ENCODE measurements around the gene C8G. TPM values are rescaled to one million over a fixed set of nuclear protein-coding genes. Genes with fewer than 3 reads are reported as not detected.

C8G gene
- total RNA-seq, 1 experiment from 2014 or later: 2.1 TPM

GRCh38 chr9:136907011-136907914, 37.8 kb upstream of the C8G start:
- Histone ChIP-seq H3K4me2 (ENCODE audit: low read length) (no peak overlapping the region), H3K9me3 (ENCODE audit: control insufficient read depth in 1 of 2, insufficient read depth in 1 of 2, low read depth in 1 of 2, low read length in 2 of 2) (no peaks in the 10 kb centered on the region), H3K27ac (ENCODE audit: low read depth, low read length) (no peak overlapping the region), H3K79me2 (ENCODE audit: insufficient read depth, low read length) (peaks cover 21% of the 10 kb centered on the region; the same call in 1 of the 2 replicates), H3K9me2 (ENCODE audit: insufficient read depth) (no peaks in the 10 kb centered on the region), H3K4me1 (ENCODE audit: control insufficient read depth in 1 of 2, insufficient read depth in 2 of 2, low read length in 2 of 2) (peaks cover 0 to 1% of the 10 kb centered on the region in 2 experiments; a peak in 2 of 4 replicates), H3K36me3 (ENCODE audit: control insufficient read depth in 1 of 2, insufficient read depth in 2 of 2, low read length in 2 of 2) (peaks cover 7 to 24% of the 10 kb centered on the region in 2 experiments; a peak in 3 of 4 replicates), H3K27me3 (ENCODE audit: insufficient read depth, low read length) (no peaks in the 10 kb centered on the region), H4K20me1 (ENCODE audit: insufficient read depth) (no peaks in the 10 kb centered on the region), H3K4me3 (replicated peaks in 1 of 2; ENCODE audit: low read depth in 1 of 2, low read length in 2 of 2) (no peak overlapping the region), H2AFZ (ENCODE audit: low read depth, low read length, poor library complexity, severe bottlenecking) (no peak overlapping the region), H3K9ac (ENCODE audit: low read length) (no peak overlapping the region)
- no peak for ATAC-seq
- no peak for DNase-seq (ENCODE audit: low read depth, low spot score)
- intact Hi-C loops (cut with micrococcal nuclease): no loop called here
- RAD21 ChIA-PET (ENCODE audit: low non-redundant PET in 1 of 2, low total read pairs in 2 of 2, uncharacterized antibody in 2 of 2, unreplicated experiment in 2 of 2): no interaction called here
- TF ChIP-seq CTCF (IDR thresholded peaks at IDR 0.05 in 2 of 3, conservative IDR thresholded peaks at IDR 0.05 in 1 of 3; ENCODE audit: borderline replicate concordance in 1 of 3, insufficient read depth in 1 of 3, low read depth in 2 of 3, low read length in 2 of 3) (no peak), ZFX (IDR thresholded peaks at IDR 0.05) (no peak), SIN3A (IDR thresholded peaks at IDR 0.05; ENCODE audit: low read depth) (no peak), EZH2 (IDR thresholded peaks at IDR 0.05) (no peak), EZH2phosphoT487 (IDR thresholded peaks at IDR 0.05; ENCODE audit: borderline replicate concordance) (no peak), ELF1 (IDR thresholded peaks at IDR 0.05; ENCODE audit: borderline replicate concordance, low read depth) (no peak), YY1 (IDR thresholded peaks at IDR 0.05; ENCODE audit: extremely low read depth, insufficient replicate concordance, low read depth, low read length) (no peak), SRF (IDR thresholded peaks at IDR 0.05; ENCODE audit: low read depth) (no peak), REST (IDR thresholded peaks at IDR 0.05; ENCODE audit: low read depth) (no peak), POLR2A (IDR thresholded peaks at IDR 0.05; ENCODE audit: borderline replicate concordance, extremely low read depth, insufficient read depth, insufficient read length) (no peak)
- TF ChIP-seq, protein P1, sequence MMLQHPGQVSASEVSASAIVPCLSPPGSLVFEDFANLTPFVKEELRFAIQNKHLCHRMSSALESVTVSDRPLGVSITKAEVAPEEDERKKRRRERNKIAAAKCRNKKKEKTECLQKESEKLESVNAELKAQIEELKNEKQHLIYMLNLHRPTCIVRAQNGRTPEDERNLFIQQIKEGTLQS (IDR thresholded peaks at IDR 0.05): no peak
- BruUV-seq (replicated peaks): no TSS peak
- POLR2A ChIA-PET: no interaction called here
- CTCF ChIA-PET: no interaction called here
